Neural crest cell (in vitro differentiated cells): ENCODE results near the gene AIRE. TPM values are rescaled to one million over a fixed set of nuclear protein-coding genes. Genes with fewer than 3 reads are reported as not detected.

Source experiments
- DNase-seq: peaks from one replicate; pipeline ENCODE4 v3.0.0; 2021; ENCODE audit warnings: low read depth, mixed read lengths, low spot score
- H3K27ac Mint-ChIP-seq: one replicate; pipeline ENCODE4 v1.8.0; 2021; ENCODE audit warnings: mild to moderate bottlenecking, mixed read lengths; ENCODE audit not compliant: unreplicated experiment
- H3K27me3 Mint-ChIP-seq: 2 replicates; pipeline ENCODE4 v1.8.0; 2021; ENCODE audit warnings: low read depth, mild to moderate bottlenecking, mixed read lengths
- H3K36me3 Mint-ChIP-seq: 2 replicates; pipeline ENCODE4 v1.8.0; 2021; ENCODE audit warnings: low read depth, mild to moderate bottlenecking, mixed read lengths
- H3K4me1 Mint-ChIP-seq: 2 replicates; pipeline ENCODE4 v1.8.0; 2021; ENCODE audit warnings: mixed read lengths
- H3K4me3 Mint-ChIP-seq: one replicate; pipeline ENCODE4 v1.8.0; 2021; ENCODE audit warnings: mild to moderate bottlenecking, mixed read lengths
- H3K9me3 Mint-ChIP-seq: 2 replicates; pipeline ENCODE4 v1.8.0; 2021; ENCODE audit warnings: mixed read lengths
- CTCF ChIP-seq: fragments of 200-600 bp; sonication (generic); conservative IDR thresholded peaks from 2 replicates; pipeline ENCODE4 v1.5.0; 2021; ENCODE audit warnings: antibody characterized with exemption, mild to moderate bottlenecking
- total RNA-seq: library from RNA; stranded (reverse); gene quantifications from 2 replicates; pipeline ENCODE4 v1.2.1, GENCODE V29; 2021

AIRE gene
- total RNA-seq, 1 donor from 2014 or later: not detected

- H3K27me3 Mint-ChIP-seq: no peaks in the 10 kb centered on the region
- H3K27ac Mint-ChIP-seq: no peak overlapping the region
- no peak overlapping the region for H3K4me3 Mint-ChIP-seq
- H3K9me3 Mint-ChIP-seq: no peaks in the 10 kb centered on the region
- no peak for TF ChIP-seq CTCF
- H3K4me1 Mint-ChIP-seq: no peaks in the 10 kb centered on the region
- DNase-seq: no peak
- no peaks in the 10 kb centered on the region for H3K36me3 Mint-ChIP-seq
Measured at GRCh38 chr21:44290327-44291077, 4.8 kb downstream of the AIRE start.

- Mint-ChIP-seq H3K36me3 (no peaks in the 10 kb centered on the region), H3K4me1 (no peaks in the 10 kb centered on the region), H3K4me3 (no peak overlapping the region), H3K27me3 (no peaks in the 10 kb centered on the region), H3K9me3 (no peaks in the 10 kb centered on the region), H3K27ac (no peak overlapping the region)
- TF ChIP-seq CTCF: no peak
- no peak for DNase-seq
Measured at GRCh38 chr21:44291078-44291935, 5.6 kb downstream of the AIRE start.

GRCh38 chr21:44291936-44292811 is 6.5 kb downstream of the AIRE start:
- no peak for TF ChIP-seq CTCF
- no peaks in the 10 kb centered on the region for H3K36me3 Mint-ChIP-seq
- DNase-seq: no peak
- H3K9me3 Mint-ChIP-seq: no peaks in the 10 kb centered on the region
- no peaks in the 10 kb centered on the region for H3K27me3 Mint-ChIP-seq
- H3K4me3 Mint-ChIP-seq: no peak overlapping the region
- no peak overlapping the region for H3K27ac Mint-ChIP-seq
- H3K4me1 Mint-ChIP-seq: no peaks in the 10 kb centered on the region

GRCh38 chr21:44292812-44293195 is 7.1 kb downstream of the AIRE start:
- Mint-ChIP-seq H3K9me3 (no peaks in the 10 kb centered on the region), H3K4me1 (no peaks in the 10 kb centered on the region), H3K4me3 (no peak overlapping the region), H3K36me3 (no peaks in the 10 kb centered on the region), H3K27ac (no peak overlapping the region), H3K27me3 (peaks cover 4% of the 10 kb centered on the region)
- no peak for DNase-seq
- TF ChIP-seq CTCF: no peak

GRCh38 chr21:44293551-44294231 is 8.0 kb downstream of the AIRE start:
- Mint-ChIP-seq H3K27ac (no peak overlapping the region), H3K4me3 (no peak overlapping the region), H3K36me3 (no peaks in the 10 kb centered on the region), H3K9me3 (no peaks in the 10 kb centered on the region), H3K4me1 (no peaks in the 10 kb centered on the region), H3K27me3 (peaks cover 7% of the 10 kb centered on the region)
- TF ChIP-seq CTCF: no peak
- DNase-seq: no peak
